Large intestine (tissue), 3 donors: ENCODE measurements around the gene DNM1L. TPM values are rescaled to one million over a fixed set of nuclear protein-coding genes. Genes with fewer than 3 reads are reported as not detected.

ENCODE experiments used
- DNase-seq, 2 donors: peaks; one replicate each; pipeline versions ENCODE4 v3.0.0 to v3.0.0-alpha.2; 2013
- H3K27ac ChIP-seq: one replicate; pipeline ENCODE4 v1.5.1; 2013; ENCODE audit warnings: low read length
- H3K27me3 ChIP-seq: 2 replicates; pipeline ENCODE4 v1.6.1; 2013; ENCODE audit warnings: low read length; ENCODE audit not compliant: control insufficient read depth, insufficient read depth
- H3K36me3 ChIP-seq: 2 replicates; pipeline ENCODE4 v1.6.1; 2013; ENCODE audit warnings: low read length; ENCODE audit not compliant: control insufficient read depth, insufficient read depth
- H3K4me1 ChIP-seq: one replicate; pipeline ENCODE4 v1.6.1; 2013; ENCODE audit warnings: low read length; ENCODE audit not compliant: control insufficient read depth, insufficient read depth
- H3K4me3 ChIP-seq: one replicate; pipeline ENCODE4 v1.5.1; 2013; ENCODE audit warnings: low read length
- H3K9me3 ChIP-seq: one replicate; pipeline ENCODE4 v1.6.1; 2013; ENCODE audit warnings: mild to moderate bottlenecking, low read depth, low read length, moderate library complexity; ENCODE audit not compliant: control insufficient read depth
- WGBS: methylation state at CpG from one replicate; pipeline ENCODE4 v1.1.5; 2013; ENCODE audit warnings: low lambda C conversion rate; ENCODE audit not compliant: insufficient coverage; 5-methylcytosine and 5-hydroxymethylcytosine counted together
- polyA plus RNA-seq: library from polyadenylated mRNA; unstranded; fragments of 120-200 nt; gene quantifications from one replicate; pipeline ENCODE4 v1.2.1, GENCODE V29; 2013

The DNM1L gene
- polyA plus RNA-seq, 1 donor: 88.0 TPM

DNA sequence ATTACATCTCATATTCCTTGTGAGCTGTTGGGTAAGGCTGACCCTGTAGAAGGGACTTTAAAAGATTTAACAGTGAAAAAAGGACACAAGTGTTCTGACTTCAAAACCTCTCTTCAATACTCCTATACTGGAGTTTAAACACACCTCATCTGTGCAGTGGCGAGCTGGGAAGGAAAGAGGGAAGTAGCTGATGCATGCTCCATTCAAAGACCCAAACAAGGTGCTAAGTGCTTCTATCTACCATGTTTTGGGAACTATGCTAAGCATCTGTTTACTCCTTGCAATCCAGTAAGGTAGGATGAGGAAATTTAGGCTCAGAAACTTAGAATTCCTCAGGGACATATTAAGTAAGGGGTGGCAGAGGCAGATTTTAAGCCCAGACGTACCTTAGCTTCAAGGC, 16.4 kb upstream of the DNM1L start:
- Histone ChIP-seq H3K9me3 (no peaks in the 10 kb centered on the region), H3K27ac (no peak overlapping the region), H3K4me3 (no peak overlapping the region), H3K36me3 (no peaks in the 10 kb centered on the region), H3K27me3 (no peaks in the 10 kb centered on the region), H3K4me1 (no peaks in the 10 kb centered on the region)
- no peak for DNase-seq
- no CpG with 5 or more reads among the region's 2 CpGs for WGBS

DNA sequence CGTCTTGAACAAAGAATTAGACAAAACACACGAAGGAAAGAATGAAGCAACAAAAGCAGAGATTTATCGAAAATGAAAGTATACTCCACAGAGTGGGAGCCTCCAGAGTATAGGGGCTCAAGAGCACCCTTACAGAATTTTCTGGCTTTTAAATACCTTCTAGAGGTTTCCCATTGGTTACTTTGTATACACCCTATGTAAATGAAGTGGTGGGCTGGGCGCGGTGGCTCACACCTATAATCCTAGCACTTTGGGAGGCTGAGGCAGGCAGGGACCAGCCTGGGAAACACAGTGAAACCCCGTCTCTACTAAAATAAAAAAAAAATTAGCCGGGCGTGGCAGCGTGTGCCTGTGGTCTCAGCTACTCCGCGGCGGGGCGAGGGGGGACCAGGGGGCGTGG, 13.1 kb upstream of the DNM1L start:
- no peaks in the 10 kb centered on the region for H3K36me3 ChIP-seq
- H3K9me3 ChIP-seq: peaks cover 6% of the 10 kb centered on the region
- no peaks in the 10 kb centered on the region for H3K27me3 ChIP-seq
- DNase-seq: no peak
- no peaks in the 10 kb centered on the region for H3K4me1 ChIP-seq
- no peak overlapping the region for H3K27ac ChIP-seq
- H3K4me3 ChIP-seq: no peak overlapping the region
- WGBS: 52% methylated on average over 3 of the region's 14 CpGs

DNA sequence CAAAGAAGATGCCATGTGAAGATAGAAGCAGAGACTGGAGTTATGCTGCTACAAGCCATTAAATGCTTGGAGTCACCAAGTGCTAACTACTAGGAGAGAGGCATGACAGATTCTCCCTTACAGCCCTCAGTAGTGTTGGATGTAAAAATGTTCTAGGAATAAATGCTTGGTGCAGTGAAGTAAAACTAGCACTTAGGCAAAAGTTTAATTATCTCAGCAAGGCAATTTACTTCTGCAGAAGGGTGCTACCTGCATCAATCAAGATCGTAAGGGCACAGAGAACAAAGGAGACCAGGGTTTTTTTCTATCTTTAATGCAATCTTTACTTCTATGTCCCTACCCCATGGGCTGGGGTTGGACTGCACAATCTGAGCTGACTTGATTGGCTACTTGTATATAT, 9.5 kb upstream of the DNM1L start:
- Histone ChIP-seq H3K9me3 (peaks cover 6% of the 10 kb centered on the region), H3K4me3 (no peak overlapping the region), H3K27ac (no peak overlapping the region), H3K36me3 (no peaks in the 10 kb centered on the region), H3K4me1 (no peaks in the 10 kb centered on the region), H3K27me3 (no peaks in the 10 kb centered on the region)
- no peak for DNase-seq
- WGBS: no CpG with 5 or more reads among the region's 1 CpG

DNA sequence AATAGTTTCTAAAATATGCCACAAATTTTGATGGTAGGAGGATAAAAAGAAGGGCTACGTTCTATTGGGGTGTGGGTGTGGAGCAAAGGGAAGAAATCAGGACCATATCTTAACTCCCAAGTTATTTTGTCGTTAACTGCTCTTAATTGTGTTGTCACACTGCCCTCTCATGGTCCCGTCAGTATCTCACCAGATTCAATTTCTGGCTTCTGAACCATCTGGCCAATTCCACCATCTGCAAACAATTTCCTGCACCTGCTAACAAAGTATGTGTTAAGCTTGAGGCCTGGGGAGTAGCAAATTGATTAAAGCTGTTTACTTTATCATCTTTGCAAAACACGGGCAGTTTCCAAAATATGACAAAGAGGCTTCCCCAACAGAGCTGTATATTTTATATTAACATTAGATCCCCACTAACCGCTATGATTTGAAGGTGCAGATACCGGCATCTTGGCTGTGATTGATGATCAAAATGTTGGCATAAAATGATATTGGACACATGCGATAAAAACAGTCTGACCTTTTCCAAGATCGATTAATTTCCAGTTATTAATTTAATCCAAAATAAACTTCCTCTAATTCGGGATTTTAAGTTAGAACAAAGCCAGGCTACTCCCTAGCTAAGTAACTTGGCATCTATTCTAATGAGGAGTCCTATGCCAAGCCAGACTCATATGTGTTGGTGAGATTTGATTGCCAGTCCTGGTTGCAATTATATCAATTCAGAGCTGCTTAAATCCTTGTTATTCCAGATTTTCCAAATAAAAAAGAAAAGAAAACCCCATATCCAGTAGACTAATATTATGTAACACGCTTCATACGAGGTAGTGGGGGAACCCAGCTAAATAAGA, 6.9 kb upstream of the DNM1L start:
- H3K36me3 ChIP-seq: no peaks in the 10 kb centered on the region
- no peaks in the 10 kb centered on the region for H3K27me3 ChIP-seq
- peaks cover 6% of the 10 kb centered on the region for H3K9me3 ChIP-seq
- WGBS: 100% methylated on average over 2 of the region's 11 CpGs
- no peaks in the 10 kb centered on the region for H3K4me1 ChIP-seq
- H3K4me3 ChIP-seq: no peak overlapping the region
- H3K27ac ChIP-seq: no peak overlapping the region
- DNase-seq: peak; percentile 58 to 64

DNA sequence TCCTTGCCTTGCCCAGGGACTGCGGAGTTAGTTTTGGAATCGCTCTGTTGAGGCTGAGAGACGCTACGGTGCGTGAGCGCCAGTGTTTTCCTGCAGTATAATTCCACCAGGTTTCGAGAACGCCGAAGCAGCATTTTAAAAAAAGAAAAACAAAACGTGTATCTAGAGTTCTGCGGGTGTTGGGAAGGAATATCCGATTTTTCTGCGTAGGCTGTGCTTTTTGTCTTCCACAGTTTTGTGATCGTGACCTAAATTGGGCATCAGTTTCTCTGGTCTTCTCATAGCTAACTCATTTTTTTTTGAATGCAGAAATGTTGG, 778 bp downstream of the DNM1L start:
- Histone ChIP-seq H3K27me3 (no peaks in the 10 kb centered on the region), H3K36me3 (peaks cover 2% of the 10 kb centered on the region), H3K9me3 (no peaks in the 10 kb centered on the region), H3K4me3 (peak overlapping the region; percentile 66), H3K4me1 (no peaks in the 10 kb centered on the region), H3K27ac (peak overlapping the region; percentile 88)
- no peak for DNase-seq
- WGBS: 0% methylated on average over 5 of the region's 14 CpGs

DNA sequence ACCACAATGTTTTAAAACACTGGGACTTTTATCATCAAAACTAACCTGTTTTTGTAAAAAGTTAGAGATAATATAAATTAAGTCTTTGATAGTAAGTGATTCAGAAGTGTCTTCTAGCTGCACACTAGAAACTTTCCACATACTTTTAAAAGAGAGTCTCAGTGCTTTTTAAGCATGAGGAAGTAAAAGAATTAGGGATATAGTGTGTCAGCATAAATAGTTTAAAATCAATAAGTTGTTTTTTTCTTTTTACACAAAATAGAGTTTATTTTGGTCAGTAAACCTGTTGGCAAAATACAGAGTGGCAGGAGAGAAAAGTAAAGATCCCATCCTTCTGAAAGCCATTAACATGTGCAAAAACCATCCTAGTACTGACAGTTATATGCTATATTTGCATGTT, 1.7 kb downstream of the DNM1L start:
- Histone ChIP-seq H3K9me3 (no peaks in the 10 kb centered on the region), H3K36me3 (peaks cover 2% of the 10 kb centered on the region), H3K27me3 (no peaks in the 10 kb centered on the region), H3K4me3 (no peak overlapping the region), H3K27ac (no peak overlapping the region), H3K4me1 (no peaks in the 10 kb centered on the region)
- no peak for DNase-seq

DNA sequence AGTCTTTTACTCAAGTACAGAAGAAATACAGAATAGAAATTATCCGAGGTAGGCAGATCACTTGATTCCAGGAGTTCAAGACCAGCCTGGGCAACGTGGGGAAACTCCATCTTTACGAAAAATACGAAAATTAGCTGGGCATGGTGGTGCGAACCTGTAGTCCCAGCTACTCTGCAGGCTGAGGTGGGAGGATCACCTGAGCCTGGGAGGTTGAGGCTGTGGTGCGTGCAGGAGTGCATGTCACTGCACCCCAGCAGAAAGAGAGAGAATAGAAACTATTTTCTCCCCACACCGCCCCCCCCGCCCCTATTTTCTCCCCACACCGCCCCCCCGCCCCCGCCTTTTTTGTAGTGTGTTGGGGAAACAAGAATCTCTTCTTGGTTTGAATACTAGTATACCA, 2.2 kb downstream of the DNM1L start:
- H3K36me3 ChIP-seq: peaks cover 2% of the 10 kb centered on the region
- no peaks in the 10 kb centered on the region for H3K27me3 ChIP-seq
- no peaks in the 10 kb centered on the region for H3K9me3 ChIP-seq
- H3K27ac ChIP-seq: no peak overlapping the region
- no CpG with 5 or more reads among the region's 11 CpGs for WGBS
- H3K4me1 ChIP-seq: no peaks in the 10 kb centered on the region
- DNase-seq: no peak
- H3K4me3 ChIP-seq: no peak overlapping the region

DNA sequence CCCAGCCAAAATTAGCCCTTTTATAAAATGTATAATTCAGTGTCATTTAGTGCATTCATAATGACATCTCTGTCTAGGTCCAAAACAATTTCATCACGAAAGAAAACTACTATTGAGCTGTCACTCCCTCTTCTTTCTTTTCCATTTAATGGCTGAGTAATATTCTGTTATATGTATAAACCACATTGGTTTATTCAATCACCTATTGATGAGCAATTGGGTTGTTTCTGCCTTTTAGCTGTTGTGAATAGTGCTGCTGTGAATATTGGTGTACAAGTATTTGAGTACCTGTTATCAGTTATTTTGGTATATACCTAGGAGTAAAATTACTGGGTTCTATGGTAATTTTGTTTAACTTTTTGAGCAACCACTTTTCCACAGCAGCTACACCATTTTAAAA, 7.2 kb downstream of the DNM1L start:
- no peak overlapping the region for H3K27ac ChIP-seq

DNA sequence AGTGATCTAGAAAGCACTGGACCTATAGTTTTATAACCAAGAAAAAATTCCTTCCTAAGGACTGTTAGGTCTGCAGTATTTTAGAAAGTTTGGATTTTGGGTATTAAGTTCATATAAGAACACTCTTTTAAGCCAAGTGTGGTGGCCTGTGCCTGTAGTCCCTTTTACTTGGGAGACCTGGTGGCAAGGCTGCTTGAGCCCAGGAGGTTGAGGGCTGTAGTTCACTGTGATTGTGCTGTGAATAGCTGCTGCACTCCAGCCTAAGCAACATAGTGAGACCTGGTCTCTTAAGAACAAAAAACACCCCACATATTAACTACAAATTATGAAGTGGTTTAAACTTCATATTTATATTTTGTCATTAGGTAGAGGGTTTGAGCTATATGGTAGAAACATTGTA, 9.7 kb downstream of the DNM1L start:
- Histone ChIP-seq H3K9me3 (no peaks in the 10 kb centered on the region), H3K4me3 (no peak overlapping the region), H3K27me3 (no peaks in the 10 kb centered on the region), H3K27ac (no peak overlapping the region), H3K36me3 (peaks cover 2% of the 10 kb centered on the region), H3K4me1 (no peaks in the 10 kb centered on the region)
- no peak for DNase-seq

More for the DNA sequence above, 7.2 kb downstream of the DNM1L start:
- Histone ChIP-seq H3K36me3 (peaks cover 2% of the 10 kb centered on the region), H3K4me3 (no peak overlapping the region), H3K27me3 (no peaks in the 10 kb centered on the region), H3K4me1 (no peaks in the 10 kb centered on the region), H3K9me3 (no peaks in the 10 kb centered on the region)
- DNase-seq: no peak
- WGBS: 100% methylated on average over 1 of the region's 1 CpG

DNA sequence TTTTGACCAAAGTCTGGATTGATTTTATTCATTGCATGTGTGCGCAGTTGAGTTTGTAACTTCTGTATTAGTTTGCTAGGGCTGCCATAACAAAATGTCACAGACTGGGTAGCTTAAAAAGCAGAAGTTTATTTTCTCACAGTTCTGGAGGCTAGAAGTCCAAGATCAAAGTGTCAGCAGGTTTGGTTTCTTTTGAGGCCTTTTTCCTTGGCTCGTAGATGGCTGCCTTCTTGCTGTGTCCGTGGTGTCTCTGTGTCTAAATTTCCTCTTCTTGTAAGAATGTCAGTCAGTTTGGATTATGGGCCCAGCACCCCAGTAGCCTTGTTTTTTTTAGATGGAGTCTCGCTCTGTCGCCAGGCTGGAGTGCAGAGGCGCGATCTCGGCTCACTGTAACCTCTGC, 11.8 kb downstream of the DNM1L start:
- no CpG with 5 or more reads among the region's 8 CpGs for WGBS
- no peak for DNase-seq
- Histone ChIP-seq H3K4me3 (no peak overlapping the region), H3K4me1 (no peaks in the 10 kb centered on the region), H3K27ac (no peak overlapping the region), H3K36me3 (peaks cover 2% of the 10 kb centered on the region), H3K27me3 (no peaks in the 10 kb centered on the region), H3K9me3 (peaks cover 6% of the 10 kb centered on the region)

DNA sequence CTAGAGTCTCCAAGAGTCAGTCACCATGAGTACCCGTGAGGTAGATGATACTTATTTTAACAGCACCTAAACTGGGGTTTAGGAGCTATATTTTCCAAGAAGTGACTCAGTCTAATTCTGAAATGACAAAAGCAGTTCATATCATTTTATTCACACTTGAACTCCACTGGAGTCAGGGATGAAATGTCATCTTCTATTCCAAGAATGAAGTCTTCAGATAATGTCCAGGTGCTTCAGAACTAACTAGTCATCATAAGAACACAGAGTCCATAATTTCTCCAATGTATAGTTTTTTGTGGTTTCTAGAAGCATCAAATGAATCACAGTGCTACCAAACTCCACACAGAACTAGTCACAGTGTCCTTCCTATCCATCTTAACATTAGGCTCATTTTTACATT, 13.3 kb downstream of the DNM1L start:
- no peaks in the 10 kb centered on the region for H3K4me1 ChIP-seq
- DNase-seq: no peak
- H3K4me3 ChIP-seq: no peak overlapping the region
- H3K27me3 ChIP-seq: no peaks in the 10 kb centered on the region
- no CpG with 5 or more reads among the region's 1 CpG for WGBS
- no peak overlapping the region for H3K27ac ChIP-seq
- peaks cover 6% of the 10 kb centered on the region for H3K36me3 ChIP-seq
- peaks cover 6% of the 10 kb centered on the region for H3K9me3 ChIP-seq
